Head of caudate nucleus (tissue), 42 donors: ENCODE measurements around the gene PLA2G4A.

Experiments used
- DNase-seq, 42 donors: peaks; one replicate each; pipeline versions ENCODE4 v3.0.0 to v3.0.0-alpha.2; 2020 to 2021; ENCODE audit warnings: mixed read lengths in 7 of 42
- intact Hi-C: fragments of 100-400 bp; cut with DNase I; formaldehyde crosslinking; loops from one replicate; pipeline ENCODE4 v1.15.0; 2022

Gene PLA2G4A

GRCh38 chr1:186829686-186830587 is 1.2 kb downstream of the PLA2G4A start:
- no peak for DNase-seq
- intact Hi-C loops: no loop called here

GRCh38 chr1:186831168-186831567 is 2.4 kb downstream of the PLA2G4A start:
- intact Hi-C loops: no loop called here
- no peak for DNase-seq

DNA sequence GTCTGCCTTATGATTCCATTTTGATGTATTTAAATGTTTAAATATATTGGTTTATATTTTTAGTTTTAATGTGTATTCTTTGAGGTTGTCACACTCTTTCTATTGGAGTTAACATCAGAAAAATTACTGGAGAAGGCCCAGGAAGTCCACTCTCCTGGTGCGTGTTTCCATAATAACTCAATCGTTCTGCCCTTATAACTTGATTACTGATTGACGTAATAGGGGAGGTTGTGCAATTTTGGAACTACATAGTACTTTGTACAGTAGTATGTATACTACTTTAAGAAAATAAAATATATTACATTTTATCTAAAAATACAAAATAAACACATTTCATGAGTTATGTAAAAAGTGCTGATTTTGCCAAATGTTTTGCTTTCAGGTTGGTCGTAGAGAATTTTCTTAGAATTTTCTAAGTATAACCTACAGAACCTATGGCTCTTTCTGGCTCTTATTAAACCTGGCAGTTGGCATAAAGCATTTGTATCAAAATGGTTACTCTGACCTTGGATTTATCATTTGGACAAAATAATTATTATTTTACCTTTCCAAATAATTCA is 5.7 kb downstream of the PLA2G4A start:
- intact Hi-C loops: no loop called here
- DNase-seq: no peak

GRCh38 chr1:186835448-186835847 is 6.7 kb downstream of the PLA2G4A start:
- intact Hi-C loops: no loop called here
- no peak for DNase-seq

DNA sequence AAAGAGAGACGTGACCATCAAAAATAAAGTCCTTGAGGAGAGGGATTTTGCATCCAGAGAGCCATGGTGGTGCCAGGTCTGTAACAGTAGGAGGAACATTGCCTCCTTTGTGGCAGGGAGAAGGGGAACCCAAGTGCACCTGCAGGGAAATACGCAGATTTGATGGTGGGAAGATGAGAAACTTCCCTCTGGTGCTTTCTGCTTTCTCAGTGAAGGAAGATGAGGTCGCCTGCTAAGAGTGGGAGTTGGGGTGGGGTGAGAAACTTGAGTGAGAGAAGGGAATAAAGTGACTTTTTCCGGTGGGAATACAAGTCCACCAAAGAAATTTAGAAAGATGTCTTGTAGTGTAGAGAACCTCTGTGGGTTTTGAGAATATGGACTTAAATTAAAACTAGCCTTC is 9.1 kb downstream of the PLA2G4A start:
- intact Hi-C loops: no loop called here
- no peak for DNase-seq

- intact Hi-C loops: no loop called here
- DNase-seq: no peak
Measured at GRCh38 chr1:186838380-186839040, 9.8 kb downstream of the PLA2G4A start.

- intact Hi-C loops: no loop called here
- DNase-seq: no peak
Measured at GRCh38 chr1:186839041-186839400, 10.3 kb downstream of the PLA2G4A start.

GRCh38 chr1:186841599-186841998 is 12.8 kb downstream of the PLA2G4A start:
- intact Hi-C loops: no loop called here
- no peak for DNase-seq

DNA sequence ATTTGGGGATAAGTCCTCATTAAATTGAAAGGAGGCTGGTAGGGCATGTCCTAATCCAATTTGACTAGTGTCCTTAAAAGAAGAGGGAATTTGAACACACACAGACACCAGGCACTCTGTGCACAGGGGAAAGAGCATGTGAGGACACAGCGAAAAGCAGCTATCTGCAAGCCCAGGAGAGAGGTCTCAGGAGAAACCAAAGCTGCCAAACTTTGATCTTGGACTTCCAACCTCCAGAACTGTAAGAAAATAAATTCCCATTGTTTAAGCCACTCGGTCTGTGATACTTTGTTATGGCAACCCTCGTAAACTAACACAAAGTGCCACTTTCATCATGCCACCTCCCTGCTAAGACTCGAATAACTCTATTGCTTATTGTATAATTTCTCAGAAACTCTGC is 13.8 kb downstream of the PLA2G4A start:
- DNase-seq: no peak
- intact Hi-C loops: no loop called here

DNA sequence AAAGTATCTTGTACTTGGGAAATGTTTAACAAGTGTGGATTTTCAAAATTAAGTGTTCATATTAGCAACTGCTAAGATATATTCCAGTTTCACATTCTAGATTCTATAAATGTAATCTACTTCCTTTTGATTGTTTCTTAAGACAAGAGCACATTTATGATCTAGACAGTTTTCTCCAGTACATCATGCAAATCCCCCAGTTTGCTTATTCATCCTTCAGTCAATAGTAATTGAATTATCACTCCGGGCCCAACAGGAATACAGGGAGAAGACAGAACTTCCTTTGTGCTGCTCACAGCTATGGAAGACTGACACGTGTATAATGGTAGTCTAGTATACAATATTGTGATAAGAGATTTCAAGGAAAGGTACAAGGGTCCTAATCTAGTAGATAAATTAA is 14.5 kb downstream of the PLA2G4A start:
- DNase-seq: no peak
- intact Hi-C loops: no loop called here

DNA sequence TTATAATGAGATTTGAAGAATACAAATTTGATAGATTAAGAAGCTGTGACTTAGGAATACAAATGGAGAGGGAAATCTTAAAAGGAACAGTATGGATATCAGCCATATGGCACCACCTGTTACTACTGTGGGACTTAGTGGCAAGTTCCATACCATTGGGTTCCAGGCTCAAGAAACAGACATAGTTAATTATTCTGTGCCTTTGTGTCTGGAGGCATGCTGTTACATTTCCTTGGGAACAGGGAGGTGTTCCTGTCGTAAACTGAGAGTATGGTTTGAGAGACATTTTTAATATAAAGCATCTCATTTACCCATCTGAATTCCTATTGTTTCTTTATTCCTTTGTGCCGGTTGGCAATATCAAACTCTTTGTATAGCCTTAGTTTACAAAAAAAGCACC is 15.2 kb downstream of the PLA2G4A start:
- DNase-seq: no peak
- intact Hi-C loops: no loop called here

GRCh38 chr1:186845576-186846210 is 16.9 kb downstream of the PLA2G4A start:
- DNase-seq: no peak
- intact Hi-C loops: no loop called here

DNA sequence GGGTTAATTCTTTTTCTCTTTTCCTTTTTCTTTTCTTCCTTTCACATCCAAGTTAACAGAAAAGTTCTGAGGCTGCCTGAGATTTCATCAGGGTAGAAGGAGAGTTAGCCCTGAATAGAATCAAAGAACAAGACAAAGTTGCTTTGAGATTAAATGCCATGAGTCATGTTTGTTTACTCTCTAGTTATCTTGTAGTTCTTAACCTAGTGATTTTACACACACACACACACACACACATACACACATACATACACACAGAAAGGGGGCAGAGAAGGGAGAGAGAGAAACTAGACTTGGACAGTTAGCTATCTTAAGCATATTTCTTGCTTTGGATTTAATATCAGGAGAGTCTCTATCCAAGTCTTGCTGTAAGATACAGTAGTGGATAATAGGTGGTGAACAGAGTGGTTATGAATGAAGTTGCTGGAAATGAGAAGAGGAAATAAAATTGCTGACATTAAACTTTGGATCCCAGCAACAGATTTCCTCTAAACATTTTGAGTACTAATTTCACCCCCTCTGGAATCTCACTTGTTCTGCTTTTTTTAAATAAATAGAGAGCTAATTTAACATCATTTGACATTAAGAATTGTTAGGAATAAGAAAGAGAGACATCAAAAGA is 19.9 kb downstream of the PLA2G4A start:
- DNase-seq: no peak
- intact Hi-C loops: no loop called here

DNA sequence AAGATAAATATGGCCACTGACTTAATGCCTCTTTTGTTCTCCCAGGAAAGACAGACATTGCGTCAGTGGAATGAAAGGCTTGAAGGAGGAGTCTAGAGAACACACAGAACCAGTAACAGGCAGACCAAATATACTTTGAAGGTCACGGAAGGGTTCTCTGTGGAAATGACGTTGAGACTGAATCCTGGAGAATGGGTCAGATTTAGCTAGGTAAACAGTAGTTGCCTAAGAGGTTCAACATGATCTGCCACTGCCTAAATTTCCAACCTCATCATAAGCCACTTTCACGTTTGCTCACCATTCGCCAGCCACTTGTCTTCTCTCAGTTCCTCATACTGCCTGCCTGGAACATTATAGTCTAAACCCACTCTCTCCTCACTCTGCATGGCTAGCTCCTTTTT is 20.5 kb downstream of the PLA2G4A start:
- intact Hi-C loops: no loop called here

GRCh38 chr1:186849826-186850225 is 21.1 kb downstream of the PLA2G4A start:
- intact Hi-C loops: no loop called here
- DNase-seq: no peak

More for the DNA sequence above, 20.5 kb downstream of the PLA2G4A start:
- peak in 3 of 42 donors; percentile 4 to 17 (median 11) for DNase-seq

- intact Hi-C loops: no loop called here
- DNase-seq: no peak
Measured at GRCh38 chr1:186854102-186854501, 25.4 kb downstream of the PLA2G4A start.

GRCh38 chr1:186858923-186859322 is 30.2 kb downstream of the PLA2G4A start:
- intact Hi-C loops: no loop called here

DNA sequence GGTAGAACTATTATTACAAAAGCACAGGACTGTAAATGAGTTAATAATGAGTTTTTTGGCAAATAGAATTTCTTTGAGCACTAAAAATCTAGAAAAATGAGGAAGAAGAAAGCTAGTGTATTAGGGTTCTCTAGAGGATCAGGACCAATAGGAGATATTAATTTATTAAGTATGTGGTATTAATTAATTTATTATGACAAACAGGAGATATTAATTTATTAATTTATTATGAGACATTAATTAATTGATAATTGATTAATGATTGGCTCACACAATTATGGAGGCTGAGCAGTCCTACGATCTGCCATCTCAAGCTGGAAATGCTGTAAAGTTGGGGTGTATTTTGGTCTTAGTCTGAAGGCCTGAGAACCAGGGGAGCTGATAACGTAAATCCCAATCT is 31.2 kb downstream of the PLA2G4A start:
- intact Hi-C loops: no loop called here
- DNase-seq: no peak

More at GRCh38 chr1:186858923-186859322, 30.2 kb downstream of the PLA2G4A start:
- DNase-seq: no peak

DNA sequence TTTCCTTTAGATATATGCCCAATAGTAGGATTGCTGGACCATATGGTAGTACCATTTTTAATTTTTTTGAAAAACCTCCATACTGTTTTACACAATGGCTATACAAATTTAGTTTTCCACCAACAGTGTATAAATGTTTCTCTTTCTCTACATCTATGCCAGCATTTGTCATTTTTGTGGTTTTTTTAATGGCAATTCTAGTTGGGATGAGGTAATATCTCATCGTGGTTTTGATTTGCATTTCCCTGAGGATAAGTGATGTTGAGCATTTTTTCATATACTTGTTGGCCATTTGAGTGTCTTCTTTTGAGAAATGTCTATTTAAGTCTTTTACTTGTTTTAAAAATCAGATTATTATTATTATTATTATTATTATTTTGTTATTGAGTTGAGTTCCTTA is 35.5 kb downstream of the PLA2G4A start:
- DNase-seq: no peak
- intact Hi-C loops: no loop called here
